ENCODE results near the gene P2RX6. TPM values are rescaled to one million over a fixed set of nuclear protein-coding genes. Genes with fewer than 3 reads are reported as not detected.

P2RX6 gene
- total and polyA plus RNA-seq, 9 of the 15 experiments (the other 6 are each of a cell fraction or from before 2014, with no cell fraction given): 0.01 to 3.9 (median 1.5) TPM; not detected in 1

GRCh38 chr22:20997536-20998257, 17.3 kb upstream of the P2RX6 start (continued):
- TF ChIP-seq SRSF7 (optimal IDR thresholded peaks at IDR 0.05; ENCODE audit: low read depth, low read length) (no peak), RREB1 (CRISPR knock-in tag; IDR thresholded peaks at IDR 0.05) (peak; percentile 21; the same call in 1 of the 2 replicates), E2F1 (CRISPR knock-in tag; IDR thresholded peaks at IDR 0.05) (no peak), ZNF395 (CRISPR knock-in tag; IDR thresholded peaks at IDR 0.05) (no peak), ZNF696 (CRISPR knock-in tag; conservative IDR thresholded peaks at IDR 0.05) (0 out of 2 replicates have a peak, but pooled peaks have one; percentile 32), GABPB2 (CRISPR knock-in tag; conservative IDR thresholded peaks at IDR 0.05) (0 out of 2 replicates have a peak, but pooled peaks have one; percentile 58), TCF15 (CRISPR knock-in tag; IDR thresholded peaks at IDR 0.05) (no peak), PBX2 (CRISPR knock-in tag; IDR thresholded peaks at IDR 0.05; ENCODE audit: low read depth) (no peak), PBX2 (tag; conservative IDR thresholded peaks at IDR 0.05; ENCODE audit: low read depth) (no peak), IRF2 (CRISPR knock-in tag; IDR thresholded peaks at IDR 0.05) (no peak), RBBP5 (IDR thresholded peaks at IDR 0.05; ENCODE audit: borderline replicate concordance, insufficient read depth, low read length, poor library complexity, severe bottlenecking) (peak; percentile 24)

Measured in K562 (cell line).